Neural cell (in vitro differentiated cells): Measurements from ENCODE around the gene NAV1. TPM values are rescaled to one million over a fixed set of nuclear protein-coding genes. Genes with fewer than 3 reads are reported as not detected.

Experiments
- H2AFZ ChIP-seq: fragments of 200-600, 300-800 bp; sonication (generic), shearing (Covaris generic); 2 replicates; pipeline ENCODE4 v1.6.0; 2014; ENCODE audit warnings: low read depth, mild to moderate bottlenecking, antibody characterized with exemption, low read length, moderate library complexity
- H3F3A ChIP-seq: fragments of 200-600 bp; shearing (Covaris generic); 2 replicates; pipeline ENCODE4 v1.6.1; 2016; ENCODE audit warnings: mild to moderate bottlenecking, moderate library complexity, mixed read lengths, antibody characterized with exemption, low read length; ENCODE audit not compliant: insufficient read depth, poor library complexity, severe bottlenecking
- H3K27ac ChIP-seq: fragments of 200-600, 300-800 bp; sonication (generic), shearing (Covaris generic); 2 replicates; pipeline ENCODE4 v1.5.1; 2014; ENCODE audit warnings: mild to moderate bottlenecking, low read length, moderate library complexity
- H3K27me3 ChIP-seq: fragments of 300-800, 200-600 bp; sonication (generic), shearing (Covaris generic); 2 replicates; pipeline ENCODE4 v1.6.0; 2014; ENCODE audit warnings: mild to moderate bottlenecking, low read depth, low read length, moderate library complexity; ENCODE audit not compliant: insufficient read depth
- H3K36me3 ChIP-seq: fragments of 300-800, 200-600 bp; sonication (generic), shearing (Covaris generic); 2 replicates; pipeline ENCODE4 v1.5.1; 2014; ENCODE audit warnings: mild to moderate bottlenecking, antibody characterized with exemption, low read length, moderate library complexity; ENCODE audit not compliant: insufficient read depth
- H3K4me2 ChIP-seq: fragments of 300-800, 200-600 bp; sonication (generic), shearing (Covaris generic); 2 replicates; pipeline ENCODE4 v1.6.0; 2014; ENCODE audit warnings: mild to moderate bottlenecking, low read length
- H3K4me3 ChIP-seq: fragments of 300-800, 200-600 bp; sonication (generic), shearing (Covaris generic); 2 replicates; pipeline ENCODE4 v1.5.1; 2014; ENCODE audit warnings: mild to moderate bottlenecking, low read length, moderate library complexity
- H3K79me2 ChIP-seq: fragments of 200-600 bp; shearing (Covaris generic); replicated peaks from 2 replicates; pipeline ENCODE4 v1.6.0; 2014; ENCODE audit warnings: mild to moderate bottlenecking, low read length, moderate library complexity; ENCODE audit not compliant: insufficient read depth
- H3K9ac ChIP-seq: fragments of 300-800, 200-600 bp; sonication (generic), shearing (Covaris generic); 2 replicates; pipeline ENCODE4 v1.6.1; 2016; ENCODE audit warnings: mild to moderate bottlenecking, low read length, mixed read lengths
- H3K9me2 ChIP-seq: fragments of 200-600 bp; shearing (Covaris generic); 2 replicates; pipeline ENCODE4 v1.6.1; 2016; ENCODE audit warnings: mild to moderate bottlenecking, low read length, mixed read lengths; ENCODE audit not compliant: insufficient read depth
- H3K9me3 ChIP-seq: fragments of 200-600, 300-800 bp; sonication (generic), shearing (Covaris generic); 2 replicates; pipeline ENCODE4 v1.6.1; 2016; ENCODE audit warnings: mild to moderate bottlenecking, mixed run types, low read length, moderate library complexity, mixed read lengths
- H4K20me1 ChIP-seq: fragments of 200-600 bp; shearing (Covaris generic); 2 replicates; pipeline ENCODE4 v1.6.1; 2016; ENCODE audit warnings: mild to moderate bottlenecking, mixed run types; ENCODE audit not compliant: insufficient read depth
- CTCF ChIP-seq: fragments of 450-650 bp; IDR thresholded peaks from 2 replicates; pipeline ENCODE4 v1.5.1; 2014; ENCODE audit warnings: antibody characterized with exemption, mild to moderate bottlenecking, moderate library complexity; ENCODE audit not compliant: poor library complexity, severe bottlenecking
- EP300 ChIP-seq: fragments of 450-650 bp; conservative IDR thresholded peaks from 2 replicates; pipeline ENCODE4 v1.6.1; 2014; ENCODE audit warnings: antibody characterized with exemption, mild to moderate bottlenecking, moderate library complexity; ENCODE audit not compliant: poor library complexity, severe bottlenecking
- EZH2 ChIP-seq: fragments of 200-600, 300-800 bp; shearing (Covaris generic), sonication (generic); IDR thresholded peaks from 2 replicates; pipeline ENCODE4 v1.6.1; 2014; ENCODE audit warnings: antibody characterized with exemption, low read length, borderline replicate concordance, mild to moderate bottlenecking; ENCODE audit not compliant: insufficient read depth, poor library complexity, severe bottlenecking
- MXI1 ChIP-seq: fragments of 450-650 bp; conservative IDR thresholded peaks from 2 replicates; pipeline ENCODE4 v1.6.1; 2014; ENCODE audit warnings: antibody characterized with exemption, mild to moderate bottlenecking; ENCODE audit not compliant: poor library complexity, severe bottlenecking
- POLR2AphosphoS5 ChIP-seq: IDR thresholded peaks from 2 replicates; pipeline ENCODE4 v1.6.1; 2012
- RAD21 ChIP-seq: fragments of 450-650 bp; conservative IDR thresholded peaks from 2 replicates; pipeline ENCODE4 v1.6.1; 2014; ENCODE audit warnings: antibody characterized with exemption, mild to moderate bottlenecking, moderate library complexity
- REST ChIP-seq: IDR thresholded peaks from 2 replicates; pipeline ENCODE4 v1.6.1; 2012; ENCODE audit warnings: borderline replicate concordance
- SMC3 ChIP-seq: fragments of 450-650 bp; conservative IDR thresholded peaks from 2 replicates; pipeline ENCODE4 v1.6.1; 2014; ENCODE audit warnings: antibody characterized with exemption, mild to moderate bottlenecking, moderate library complexity; ENCODE audit not compliant: poor library complexity
- TAF1 ChIP-seq: IDR thresholded peaks from 2 replicates; pipeline ENCODE4 v1.6.1; 2012; ENCODE audit warnings: low read depth
- polyA plus RNA-seq: library from polyadenylated mRNA; depleted of rRNA; stranded (reverse); fragments of >200 nt; gene quantifications from 2 replicates; pipeline ENCODE4 v1.2.3, GENCODE V29; 2014

The NAV1 gene
- polyA plus RNA-seq, 1 donor from 2014 or later = 33.2 TPM

- H3K4me3 ChIP-seq = no peak overlapping the region
- no peaks in the 10 kb centered on the region for H3K36me3 ChIP-seq
- no peak overlapping the region for H3K4me2 ChIP-seq
- H3K27me3 ChIP-seq = peaks cover 38% of the 10 kb centered on the region
- no peaks in the 10 kb centered on the region for H3K9me3 ChIP-seq
- H3F3A ChIP-seq = no peaks in the 10 kb centered on the region
- H4K20me1 ChIP-seq = no peaks in the 10 kb centered on the region
- TF ChIP-seq MXI1 (no peak), RAD21 (no peak), EP300 (no peak), SMC3 (no peak), POLR2AphosphoS5 (no peak), TAF1 (no peak)
- H3K79me2 ChIP-seq = no peaks in the 10 kb centered on the region
- H3K9me2 ChIP-seq = no peaks in the 10 kb centered on the region
- H3K27ac ChIP-seq = no peak overlapping the region
- no peak overlapping the region for H3K9ac ChIP-seq
- no peak overlapping the region for H2AFZ ChIP-seq
These were observed 1.9 kb upstream of the NAV1 start for GRCh38 chr1:201537028-201537427.

- H3K27me3 ChIP-seq = peaks cover 38% of the 10 kb centered on the region
- H3K27ac ChIP-seq = no peak overlapping the region
- H3K4me2 ChIP-seq = no peak overlapping the region
- H3K9me3 ChIP-seq = no peaks in the 10 kb centered on the region
- no peaks in the 10 kb centered on the region for H3K9me2 ChIP-seq
- no peak overlapping the region for H2AFZ ChIP-seq
- no peak for TF ChIP-seq POLR2AphosphoS5
- no peak for TF ChIP-seq TAF1
- no peak for TF ChIP-seq RAD21
- TF ChIP-seq CTCF = no peak
- no peak for TF ChIP-seq REST
- no peak for TF ChIP-seq EP300
- TF ChIP-seq SMC3 = no peak
- TF ChIP-seq MXI1 = no peak
- no peak for TF ChIP-seq EZH2
- no peaks in the 10 kb centered on the region for H3K36me3 ChIP-seq
- no peaks in the 10 kb centered on the region for H3F3A ChIP-seq
- no peak overlapping the region for H3K4me3 ChIP-seq
- no peak overlapping the region for H3K9ac ChIP-seq
- H4K20me1 ChIP-seq = no peaks in the 10 kb centered on the region
- H3K79me2 ChIP-seq = no peaks in the 10 kb centered on the region
These were observed 1.5 kb upstream of the NAV1 start for GRCh38 chr1:201537467-201537866.
